CD4-positive, alpha-beta T cell treated with Interleukin-4 for 4 hours (primary cell): Measurements from ENCODE around the gene SLC26A8.

ENCODE experiments used
- DNase-seq: peaks from one replicate; pipeline ENCODE4 v3.0.0-alpha.2; 2020

Gene SLC26A8

DNA sequence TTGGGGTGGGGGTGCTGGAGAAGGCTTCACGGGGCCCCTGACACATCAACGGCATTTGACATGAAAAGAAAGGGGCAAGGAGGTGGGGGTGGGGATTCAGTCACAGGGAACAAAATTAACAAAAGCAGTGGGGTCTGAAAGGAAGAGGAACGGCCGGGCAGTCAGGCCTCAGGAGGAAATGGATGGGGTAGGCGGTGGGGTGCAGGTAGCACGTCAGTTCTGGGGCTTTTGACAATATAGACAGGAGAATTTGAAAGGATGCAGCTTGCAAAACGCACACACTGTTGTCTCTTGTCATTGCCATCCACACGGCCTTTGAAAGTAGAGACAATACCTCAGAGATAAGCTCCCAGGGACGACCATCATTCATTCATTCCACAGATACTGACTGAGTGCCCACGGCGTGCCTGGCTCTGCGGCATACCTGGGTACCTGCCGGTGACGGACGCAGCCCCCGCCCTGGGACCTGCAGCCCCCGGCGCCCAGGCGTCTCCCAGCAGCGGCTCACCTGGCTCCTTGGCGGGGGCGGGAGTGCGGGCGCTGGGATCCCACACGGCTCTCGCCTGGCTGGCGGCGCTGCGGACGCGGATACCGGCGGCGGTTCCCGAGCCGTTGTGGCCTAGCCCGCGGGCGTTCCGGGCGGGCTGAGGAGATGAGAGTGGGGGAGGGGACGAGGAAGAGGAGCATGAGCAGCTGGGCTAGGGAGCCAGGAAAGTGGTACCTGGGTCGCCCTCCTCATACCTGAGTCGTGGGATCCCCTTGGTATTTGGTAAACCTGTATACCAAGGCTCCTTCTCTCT is at the start of gene SLC26A8:
TSS of gene SLC26A8 (minus strand) at position 646 of the 800 bp plus-strand sequence. CDS start 4,934 bp downstream, outside the sequence.
- no peak for DNase-seq

GRCh38 chr6:36073587-36073986 is 49.1 kb upstream of the SLC26A8 start:
- no peak for DNase-seq

GRCh38 chr6:36072681-36073080 is 48.2 kb upstream of the SLC26A8 start:
- no peak for DNase-seq

DNA sequence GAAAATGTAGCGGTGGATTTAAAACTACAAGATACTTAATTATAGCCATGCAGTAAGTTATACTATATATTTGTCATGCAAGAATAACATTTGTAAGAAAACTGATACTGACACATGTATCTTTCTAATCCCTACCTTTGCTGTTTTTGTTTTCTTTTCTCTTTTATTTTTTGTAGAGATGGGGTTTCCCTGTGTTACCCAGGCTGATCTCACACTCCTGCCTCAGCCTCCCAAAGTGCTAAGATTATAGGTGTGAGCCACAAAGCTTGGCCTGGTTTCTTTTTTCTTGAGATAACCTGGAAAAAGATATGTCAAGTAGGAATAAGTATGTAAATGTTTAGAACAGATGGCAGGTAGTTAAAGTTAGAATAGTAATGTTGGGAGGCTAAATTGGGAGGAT is 47.3 kb upstream of the SLC26A8 start:
- DNase-seq = no peak

DNA sequence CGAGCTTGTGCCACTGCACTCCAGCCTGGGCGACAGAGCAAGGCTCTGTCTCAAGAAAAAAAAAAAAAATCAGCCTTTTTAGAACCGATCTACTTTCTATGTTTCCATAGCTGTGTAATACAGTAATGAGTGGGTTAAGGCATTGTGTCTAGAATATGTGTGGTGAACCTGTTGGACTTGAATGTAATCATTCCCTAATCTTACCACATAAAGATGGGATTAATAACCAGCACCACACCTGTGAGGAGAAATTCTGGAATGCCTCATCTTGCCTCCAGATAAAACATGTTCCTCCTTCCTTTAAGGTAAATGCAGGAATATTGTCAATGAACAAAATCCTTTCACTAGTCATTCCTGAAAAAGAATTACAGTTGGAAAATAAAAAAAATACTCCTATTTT is 46.8 kb upstream of the SLC26A8 start:
- DNase-seq = no peak

GRCh38 chr6:36070252-36070651 is 45.8 kb upstream of the SLC26A8 start:
- no peak for DNase-seq

DNA sequence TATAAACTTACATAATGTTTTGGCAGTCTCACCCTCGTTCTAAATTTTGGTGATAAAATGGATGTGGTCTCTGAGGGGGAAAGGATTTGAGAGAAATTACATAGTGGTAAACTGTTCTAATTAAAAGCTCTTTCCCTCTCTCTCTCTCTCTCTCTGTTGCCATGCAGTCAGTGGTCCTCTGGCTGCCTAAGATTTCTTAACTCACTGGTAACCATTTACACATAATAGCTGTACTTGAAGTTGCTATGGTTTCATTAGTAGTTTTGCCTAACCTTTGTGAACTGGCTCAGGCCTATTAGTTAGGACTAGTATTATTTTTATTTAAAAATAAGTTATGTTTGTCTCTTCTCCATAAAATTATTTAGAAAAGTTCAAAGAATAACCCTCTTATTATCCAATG is 45.1 kb upstream of the SLC26A8 start:
- DNase-seq = no peak

DNA sequence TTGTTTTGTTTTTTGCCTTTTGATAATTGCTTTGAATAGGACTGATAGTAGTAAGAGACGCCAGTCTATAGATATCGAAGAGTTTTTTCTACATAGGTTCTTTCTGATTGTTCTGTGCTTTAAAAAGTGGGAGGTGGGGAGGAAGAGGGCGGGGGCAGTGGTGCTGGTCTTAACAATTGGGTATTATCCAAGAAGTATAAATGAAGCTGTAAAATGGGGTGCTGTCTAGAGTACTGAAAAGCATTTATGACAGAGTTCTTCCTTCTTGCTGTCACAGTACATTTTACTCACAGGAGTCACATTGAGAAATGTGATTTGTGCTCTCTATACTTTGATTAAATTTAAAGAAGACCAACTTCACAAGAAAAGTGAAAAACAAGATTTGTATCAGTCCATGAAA is 44.1 kb upstream of the SLC26A8 start:
- no peak for DNase-seq

- DNase-seq = no peak
Observed at GRCh38 chr6:36068012-36068392, 43.6 kb upstream of the SLC26A8 start.

GRCh38 chr6:36067374-36068011 is 43.1 kb upstream of the SLC26A8 start:
- DNase-seq = no peak

DNA sequence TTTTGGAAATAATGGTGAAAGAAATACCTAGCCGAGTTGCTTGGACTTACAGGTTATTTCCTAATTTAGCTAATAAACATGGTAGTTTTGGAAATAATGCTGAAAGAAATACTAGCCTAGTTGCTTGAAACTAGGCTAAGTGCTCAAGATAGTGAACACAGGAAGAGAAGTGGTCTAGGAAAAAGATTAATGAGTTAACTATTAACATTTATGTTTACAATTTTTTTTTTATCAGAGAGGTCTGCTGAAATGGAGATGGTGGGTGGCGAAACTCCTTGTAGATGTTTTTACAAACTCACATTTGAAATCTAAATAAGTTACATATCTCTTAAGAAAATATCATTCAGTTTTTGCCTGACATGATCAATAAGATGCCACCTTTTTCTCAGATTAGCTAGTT is 42.4 kb upstream of the SLC26A8 start:
- DNase-seq = no peak

GRCh38 chr6:36065916-36066315 is 41.5 kb upstream of the SLC26A8 start:
- no peak for DNase-seq

DNA sequence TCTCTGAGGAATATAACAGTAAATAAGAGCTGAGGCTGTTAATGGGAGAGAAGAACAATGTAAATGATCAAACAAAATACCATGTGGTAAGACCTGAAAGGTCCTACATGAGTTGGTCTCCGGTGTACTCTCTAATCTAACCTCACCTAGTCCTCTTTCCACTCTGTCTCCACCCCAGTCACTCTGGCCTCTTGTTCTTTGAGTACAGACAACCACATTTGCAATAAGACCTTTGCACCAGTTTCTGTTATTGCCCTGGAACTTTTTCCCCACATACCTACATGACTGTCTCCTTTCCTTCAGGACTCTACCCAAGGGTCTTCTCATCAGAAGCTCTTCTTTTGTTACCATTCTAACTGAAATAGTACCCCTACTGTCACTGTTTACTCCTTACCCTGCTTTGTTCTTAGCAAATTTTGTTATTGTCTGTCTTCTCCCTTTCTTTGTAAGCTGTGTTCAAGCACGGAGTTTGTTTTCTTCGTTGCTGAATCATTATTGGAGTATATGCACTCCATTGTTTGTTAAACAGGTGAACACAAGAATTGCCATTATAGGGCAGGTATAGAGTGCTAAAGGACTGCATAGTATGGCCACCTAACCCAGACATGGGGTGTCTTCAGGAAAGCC is 40.4 kb upstream of the SLC26A8 start:
- no peak for DNase-seq

DNA sequence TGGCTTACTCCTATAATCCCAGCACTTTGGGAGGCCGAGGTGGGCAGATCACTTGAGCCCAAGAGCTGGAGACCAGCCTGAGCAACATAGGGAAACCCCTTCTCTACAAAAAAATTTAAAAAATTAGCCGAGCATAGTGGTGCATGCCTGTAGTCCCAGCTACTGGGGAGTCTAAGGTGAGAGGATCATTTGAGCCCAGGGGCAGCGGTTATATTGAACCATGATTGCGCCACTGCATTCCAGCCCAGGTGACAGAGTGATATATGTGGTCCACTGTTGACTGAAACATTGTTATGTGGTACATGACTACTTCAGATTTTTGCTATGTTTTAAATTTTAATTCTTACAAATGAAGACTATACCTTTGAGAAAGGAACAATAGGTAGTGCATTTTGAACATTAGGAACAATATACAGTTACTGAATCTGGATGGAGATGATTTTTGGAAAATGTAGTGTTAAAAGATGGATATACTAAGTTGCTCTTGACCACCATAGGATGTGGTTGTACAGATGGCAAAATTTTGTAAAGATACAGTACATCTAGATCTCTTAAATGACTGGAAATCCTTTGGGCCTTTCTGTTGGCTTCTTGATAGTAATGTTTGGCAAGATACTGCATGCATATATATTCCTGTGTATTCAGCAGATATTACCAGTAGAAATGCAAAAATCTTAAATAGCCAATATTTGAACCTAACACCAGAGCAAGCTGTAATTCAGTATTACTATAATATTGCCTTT is 39.0 kb upstream of the SLC26A8 start:
- DNase-seq = no peak

DNA sequence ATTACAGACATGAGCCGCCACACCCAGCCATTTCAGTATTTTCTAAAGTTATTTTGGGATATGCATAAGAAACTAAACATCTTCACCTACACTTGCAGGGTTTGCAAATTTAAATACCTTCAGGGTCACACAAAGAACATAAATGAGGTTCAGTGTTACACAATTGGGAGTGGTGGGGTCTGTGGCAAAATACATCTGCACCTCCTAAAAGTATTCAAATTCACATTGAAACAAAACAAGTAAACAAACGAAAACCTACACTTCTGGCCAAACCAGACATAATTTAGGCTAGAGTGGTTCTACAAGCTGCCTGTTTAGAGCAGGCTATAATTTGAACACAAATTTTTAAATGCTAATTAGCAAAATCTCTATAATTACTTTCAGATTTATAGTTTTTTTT is 37.8 kb upstream of the SLC26A8 start:
- no peak for DNase-seq

- no peak for DNase-seq
Observed at GRCh38 chr6:36061236-36061635, 36.8 kb upstream of the SLC26A8 start.

DNA sequence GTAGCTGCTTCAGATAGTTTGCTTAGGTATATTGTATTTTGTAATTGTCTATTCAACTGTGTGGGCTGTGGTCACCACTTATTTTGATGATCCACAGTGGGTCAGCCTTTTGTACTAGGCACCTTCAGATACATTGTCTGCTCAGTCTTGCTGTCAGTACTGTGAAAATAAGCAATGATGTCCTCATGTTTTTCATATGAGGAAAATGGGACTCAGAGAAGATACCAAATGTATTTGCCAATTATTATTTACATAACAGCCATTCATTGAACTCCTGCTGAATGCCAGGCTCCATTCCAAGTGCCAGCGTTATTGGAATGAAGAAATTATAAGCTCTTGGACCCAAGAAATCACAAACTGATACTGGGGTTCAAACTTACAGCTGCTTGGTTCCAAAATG is 31.7 kb upstream of the SLC26A8 start:
- no peak for DNase-seq

DNA sequence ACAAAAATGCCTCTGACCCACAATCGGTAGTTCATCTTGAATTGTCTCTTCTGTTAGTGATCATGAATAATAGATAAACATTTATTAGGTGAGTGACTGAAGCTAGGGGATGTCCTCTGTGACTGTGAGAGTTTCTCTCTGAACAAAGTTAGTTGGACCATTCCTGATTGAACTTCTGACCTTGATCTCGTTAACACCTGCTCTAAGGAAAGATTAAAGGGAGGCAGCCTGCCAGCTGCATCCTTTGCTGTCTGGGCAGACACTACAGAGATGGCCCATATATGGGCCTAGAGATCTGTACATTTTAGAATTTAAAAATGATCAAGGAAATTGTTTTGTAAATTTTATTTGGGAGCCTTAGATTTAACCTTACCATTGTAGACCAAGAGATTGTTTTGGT is 30.5 kb upstream of the SLC26A8 start:
- DNase-seq = no peak

DNA sequence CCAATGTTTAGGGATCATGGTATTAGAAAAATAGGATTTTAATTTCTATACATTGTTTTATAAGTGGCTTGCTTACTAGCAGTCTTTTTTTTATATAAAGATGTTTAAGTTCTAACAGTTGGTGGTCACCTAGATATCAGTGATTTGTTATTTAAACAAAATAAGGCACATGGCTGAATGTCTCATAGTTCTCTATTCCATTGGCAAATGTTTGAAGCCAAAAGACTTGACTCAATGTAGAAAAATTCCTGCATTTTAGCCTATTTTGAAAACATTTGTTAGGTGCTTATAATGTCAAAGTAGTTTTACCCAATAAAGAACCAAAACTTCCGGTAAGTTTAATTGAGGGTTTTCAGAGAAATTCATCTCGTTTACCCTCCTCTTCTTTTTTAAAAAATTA is 30.0 kb upstream of the SLC26A8 start:
- DNase-seq = no peak

GRCh38 chr6:36053878-36054277 is 29.4 kb upstream of the SLC26A8 start:
- DNase-seq = no peak

DNA sequence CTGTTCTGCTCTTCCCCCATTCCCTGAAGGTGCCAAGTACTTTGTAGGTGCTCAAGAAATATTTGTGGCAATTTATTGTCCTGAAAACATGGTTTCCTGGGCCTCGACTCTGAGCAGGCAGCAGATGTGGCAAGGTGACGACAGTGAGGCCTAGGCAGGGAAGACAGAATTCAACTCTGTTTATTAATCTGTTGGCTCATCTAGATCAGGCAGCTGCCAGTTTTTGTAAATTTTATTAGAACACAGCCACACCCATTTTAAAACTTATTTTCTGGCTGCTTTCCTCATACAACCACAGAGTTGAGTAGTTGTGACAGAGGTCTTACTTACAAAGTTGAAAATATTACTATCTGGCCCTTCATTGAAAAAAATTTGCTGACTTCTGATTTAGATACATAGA is 27.7 kb upstream of the SLC26A8 start:
- no peak for DNase-seq

GRCh38 chr6:36050947-36051710 is 26.7 kb upstream of the SLC26A8 start:
- no peak for DNase-seq

GRCh38 chr6:36050305-36050704 is 25.9 kb upstream of the SLC26A8 start:
- DNase-seq = no peak
